K562 (cell line): ENCODE results near the gene TUBA4B. TPM values are rescaled to one million over a fixed set of nuclear protein-coding genes. Genes with fewer than 3 reads are reported as not detected.

Experiments
- ATAC-seq: fragments of 200-7000 bp; cut with Tn5 transposase; 3 replicates; pipeline ENCODE4 v1.9.1; 2020; ENCODE audit warnings: moderate library complexity
- BruUV-seq: library from RNA; stranded (reverse); fragments of 400-500 nt; replicated peaks from 2 replicates; lab custom pipeline; 2021; lab: Mats Ljungman, UMichigan
- CTCF ChIA-PET: fragments of 300-600 bp; formaldehyde crosslinking; extraction: SDS; loops from one replicate; lab custom pipeline; 2021; ENCODE audit warnings: low intra/inter-chr PET ratio; lab: Yijun Ruan, JAX
- POLR2A ChIA-PET: fragments of 300-600, 350-650 bp; sonication (Branson Sonifier 250); formaldehyde crosslinking; extraction: SDS; loops from one replicate; lab custom pipeline; 2021; ENCODE audit warnings: antibody characterized with exemption, inconsistent platforms; lab: Yijun Ruan, JAX
- DNase-seq, 4 experiments: peaks; one replicate each; pipeline versions ENCODE4 v3.0.0 to v3.0.0-alpha.2; 2011 to 2018; ENCODE audit warnings: low spot score in 3 of 4, mixed read lengths in 3 of 4; ENCODE audit errors: extremely low read depth in 1 of 4
- FAIRE-seq: peaks from 2 replicates; lab custom pipeline; 2011; peaks lifted over from hg19 to GRCh38; lab: Jason Lieb, UNC
- H2AFZ ChIP-seq: 2 replicates; pipeline ENCODE4 v1.6.0; 2011; ENCODE audit warnings: low read depth, low read length, control low read depth, inconsistent platforms
- H3K27ac ChIP-seq: fragments of 200-600 bp; 3 replicates; pipeline ENCODE4 v1.8.0; 2011; ENCODE audit warnings: low read depth, mild to moderate bottlenecking, control low read depth, inconsistent platforms, low read length, moderate library complexity, mixed read lengths; ENCODE audit errors: extremely low read depth
- H3K27me3 ChIP-seq, 2 experiments: fragments of 300-600 bp in 1 of 2; 2 replicates in 1 of 2; 3 replicates in 1 of 2; pipeline versions ENCODE4 v1.6.0 to v1.8.0; 2011; ENCODE audit warnings: inconsistent platforms in 2 of 2, low read length in 2 of 2, mild to moderate bottlenecking in 1 of 2, mixed read lengths in 1 of 2, moderate library complexity in 1 of 2; ENCODE audit not compliant: control insufficient read depth in 2 of 2, insufficient read depth in 2 of 2
- H3K36me3 ChIP-seq: fragments of 300-600 bp; 3 replicates; pipeline ENCODE4 v1.8.0; 2011; ENCODE audit warnings: mild to moderate bottlenecking, low read length, inconsistent platforms; ENCODE audit not compliant: control insufficient read depth, insufficient read depth
- H3K4me1 ChIP-seq, 2 experiments: fragments of 200-600 bp in 1 of 2; replicated peaks in 1 of 2; 2 replicates in 1 of 2; 3 replicates in 1 of 2; pipeline versions ENCODE4 v1.5.1 to v1.8.0; 2011; ENCODE audit warnings: inconsistent platforms in 2 of 2, low read length in 2 of 2, mild to moderate bottlenecking in 1 of 2, mixed read lengths in 1 of 2, moderate library complexity in 1 of 2; ENCODE audit not compliant: control insufficient read depth in 2 of 2, insufficient read depth in 2 of 2
- H3K4me2 ChIP-seq: 2 replicates; pipeline ENCODE4 v1.6.1; 2011; ENCODE audit warnings: low read length, control low read depth, inconsistent platforms, mixed read lengths; ENCODE audit not compliant: insufficient read depth
- H3K4me3 ChIP-seq: fragments of 200-600 bp; sonication (generic), shearing (Covaris generic); 2 replicates; pipeline ENCODE4 v1.5.1; 2016; ENCODE audit warnings: control low read depth, inconsistent platforms
- H3K79me2 ChIP-seq: fragments of 200-600 bp; 3 replicates; pipeline ENCODE4 v1.8.0; 2011; ENCODE audit warnings: low read length, inconsistent platforms; ENCODE audit not compliant: control insufficient read depth, insufficient read depth
- H3K9ac ChIP-seq, 2 experiments: 2 replicates each; pipeline versions ENCODE4 v1.6.0 to v1.6.1; 2011; ENCODE audit warnings: low read depth in 2 of 2, low read length in 2 of 2, control low read depth in 1 of 2, inconsistent platforms in 1 of 2, mild to moderate bottlenecking in 1 of 2, mixed read lengths in 1 of 2; ENCODE audit not compliant: insufficient read depth in 1 of 2
- H3K9me1 ChIP-seq: one replicate; pipeline ENCODE4 v1.6.0; 2011; ENCODE audit warnings: inconsistent platforms, mild to moderate bottlenecking, low read length, moderate library complexity; ENCODE audit not compliant: control insufficient read depth, insufficient read depth
- H3K9me3 ChIP-seq: replicated peaks from 2 replicates; pipeline ENCODE4 v1.5.1; 2011; ENCODE audit warnings: low read depth, low read length, inconsistent platforms; ENCODE audit not compliant: control insufficient read depth, insufficient read depth
- H4K20me1 ChIP-seq: replicated peaks from 2 replicates; pipeline ENCODE4 v1.6.1; 2011; ENCODE audit warnings: low read length, inconsistent platforms, mixed read lengths; ENCODE audit not compliant: control insufficient read depth, insufficient read depth
- DDX20 ChIP-seq: fragments of 450-650 bp; IDR thresholded peaks from 2 replicates; pipeline ENCODE4 v1.6.1; 2016; ENCODE audit warnings: missing genetic modification characterization, low read depth, mild to moderate bottlenecking, missing compliant biosample characterization, moderate library complexity
- ELK3 ChIP-seq: fragments of 450-650 bp; formaldehyde crosslinking; IDR thresholded peaks from 2 replicates; pipeline ENCODE4 v1.4.0; 2020; ENCODE audit warnings: mild to moderate bottlenecking
- FOXA1 ChIP-seq: fragments of 450-650 bp; IDR thresholded peaks from 2 replicates; pipeline ENCODE4 v1.6.1; 2016; ENCODE audit warnings: mild to moderate bottlenecking, borderline replicate concordance
- FOXP4 ChIP-seq: sonication (generic); formaldehyde crosslinking; IDR thresholded peaks from 2 replicates; pipeline ENCODE4 v1.8.0; 2022; ENCODE audit warnings: mild to moderate bottlenecking, missing genetic modification reagents, borderline replicate concordance
- GABPA ChIP-seq: fragments of 200-800 bp; sonication (Bioruptor generic); conservative IDR thresholded peaks from 2 replicates; pipeline ENCODE4 v1.6.1; 2016; ENCODE audit warnings: low read depth, missing genetic modification characterization, missing compliant biosample characterization
- HIVEP1 ChIP-seq: fragments of 250-450 bp; sonication (Bioruptor Pico); IDR thresholded peaks from 2 replicates; pipeline ENCODE4 v1.4.0; 2020; ENCODE audit warnings: mild to moderate bottlenecking
- HSF4 ChIP-seq: fragments of 250-450 bp; sonication (Bioruptor Pico); IDR thresholded peaks from 2 replicates; pipeline ENCODE4 v2.1.2; 2022; ENCODE audit warnings: mild to moderate bottlenecking, moderate library complexity, borderline replicate concordance
- MCM2 ChIP-seq: fragments of 450-650 bp; IDR thresholded peaks from 2 replicates; pipeline ENCODE4 v1.6.1; 2017; ENCODE audit warnings: low read depth, mild to moderate bottlenecking
- MEF2D ChIP-seq: conservative IDR thresholded peaks from 2 replicates; pipeline ENCODE4 v1.6.1; 2016; ENCODE audit warnings: low read depth, missing genetic modification characterization, missing compliant biosample characterization
- POLR2AphosphoS5 ChIP-seq: IDR thresholded peaks from 2 replicates; pipeline ENCODE4 v1.6.1; 2011; ENCODE audit warnings: mild to moderate bottlenecking, low read depth, low read length, moderate library complexity; ENCODE audit not compliant: control insufficient read depth, insufficient read depth
- POLR2B ChIP-seq: fragments of 450-650 bp; IDR thresholded peaks from 2 replicates; pipeline ENCODE4 v1.6.1; 2018; ENCODE audit warnings: low read depth; ENCODE audit not compliant: partially characterized antibody
- STAG1 ChIP-seq: sonication (generic); formaldehyde crosslinking; IDR thresholded peaks from 2 replicates; pipeline ENCODE4 v1.5.0; 2020; ENCODE audit warnings: missing genetic modification reagents, borderline replicate concordance
- USF2 ChIP-seq: sonication (generic); formaldehyde crosslinking; IDR thresholded peaks from 2 replicates; pipeline ENCODE4 v1.5.0; 2020; ENCODE audit warnings: missing genetic modification reagents
- ZNF518B ChIP-seq: fragments of 250-450 bp; sonication (Bioruptor Pico); IDR thresholded peaks from 2 replicates; pipeline ENCODE4 v1.5.0; 2021; ENCODE audit warnings: mild to moderate bottlenecking, moderate library complexity
- ZNF695 ChIP-seq: fragments of 450-650 bp; formaldehyde crosslinking; IDR thresholded peaks from 2 replicates; pipeline ENCODE4 v1.4.0; 2020; ENCODE audit warnings: mild to moderate bottlenecking, moderate library complexity
- WGBS: fragments of 100-300 bp; shearing (Covaris generic); methylation state at CpG from one replicate; pipeline ENCODE4 v1.1.6; 2016; ENCODE audit warnings: low coverage, mixed read lengths; ENCODE audit not compliant: insufficient coverage; ENCODE audit errors: missing lambda C conversion rate; 5-methylcytosine and 5-hydroxymethylcytosine counted together
- in situ Hi-C: fragments of 300-500 bp; cut with MboI; formaldehyde crosslinking; loops from 4 replicates; pipeline ENCODE4 v1.15.0; 2018; ENCODE audit warnings: inconsistent platforms, mixed read lengths
- intact Hi-C: fragments of 100-400 bp; cut with micrococcal nuclease; formaldehyde crosslinking; loops from 2 replicates; pipeline ENCODE4 v1.14.2; 2022
- polyA plus RNA-seq, 8 experiments: library from polyadenylated mRNA; depleted of rRNA in 4 of 8; stranded (reverse) in 5 of 8; unstranded in 3 of 8; fragments of >200 nt; fragmentation: Nextera tagmentation in 2 of 8; fragmentation: Illumina TruSeq in 1 of 8; extraction: Ambion mirVana in 2 of 8; extraction: Trizol in 1 of 8; gene quantifications; 2 replicates each; pipeline versions ENCODE4 v1.2.1 to v1.2.3, GENCODE V29; 2011 to 2014; ENCODE audit warnings: inconsistent platforms in 1 of 8, missing spikeins in 1 of 8
- total RNA-seq, 7 experiments: library from RNA; depleted of rRNA in 6 of 7; stranded (reverse); fragments of >200 nt in 6 of 7; fragmentation: Illumina TruSeq in 2 of 7; extraction: Trizol in 2 of 7; gene quantifications; 2 replicates each; pipeline versions ENCODE4 v1.2.1 to v1.2.3, GENCODE V29; 2011 to 2021; ENCODE audit warnings: low replicate concordance in 1 of 7

The TUBA4B gene
- total and polyA plus RNA-seq, 9 of the 15 experiments (the other 6 are each of a cell fraction or from before 2014, with no cell fraction given): 0.04 TPM; not detected in 8

GRCh38 chr2:219291910-219292490 lies 39.0 kb downstream of the TUBA4B start:
- ATAC-seq (no peak), DNase-seq (no peak), FAIRE-seq (no peak)
- in situ Hi-C loops (loop anchor here (5.0 kb wide), 1 partner anchor 120 kb away; the partner anchor contains the start of gene SLC23A3), intact Hi-C loops (no loop called here)
- Histone ChIP-seq H2AFZ (no peak overlapping the region), H3K79me2 (no peaks in the 10 kb centered on the region), H3K36me3 (no peaks in the 10 kb centered on the region), H3K9me1 (no peaks in the 10 kb centered on the region), H3K27me3 (no peaks in the 10 kb centered on the region), H3K4me3 (no peak overlapping the region), H3K4me2 (no peak overlapping the region), H3K9ac (no peak overlapping the region; a peak in 1 of 4 replicates), H3K4me1 (peaks cover 36 to 64% of the 10 kb centered on the region in 2 experiments), H3K9me3 (no peaks in the 10 kb centered on the region), H4K20me1 (no peaks in the 10 kb centered on the region), H3K27ac (no peak overlapping the region)
- BruUV-seq: no TSS peak
- POLR2A ChIA-PET: interaction anchor here (1.2 to 1.9 kb wide), 2 partner anchors 13 to 16 kb away, joined by 3 to 6 read pairs; partner anchors contain the start of gene DNAJB2
- 54% methylated on average over 2 of the region's 4 CpGs for WGBS
- CTCF ChIA-PET: no interaction called here
- TF ChIP-seq GABPA (no peak), MEF2D (tag) (no peak), DDX20 (tag) (no peak), STAG1 (CRISPR knock-in tag) (no peak), ZNF695 (CRISPR knock-in tag) (no peak), POLR2AphosphoS5 (no peak), MCM2 (no peak), ELK3 (CRISPR knock-in tag) (no peak), ZNF518B (CRISPR knock-in tag) (no peak), HSF4 (CRISPR knock-in tag) (no peak), FOXP4 (no peak), POLR2B (no peak), HIVEP1 (no peak), FOXA1 (no peak), USF2 (CRISPR knock-in tag) (no peak)
